ENCODE data around the gene FAM210A.

DNA sequence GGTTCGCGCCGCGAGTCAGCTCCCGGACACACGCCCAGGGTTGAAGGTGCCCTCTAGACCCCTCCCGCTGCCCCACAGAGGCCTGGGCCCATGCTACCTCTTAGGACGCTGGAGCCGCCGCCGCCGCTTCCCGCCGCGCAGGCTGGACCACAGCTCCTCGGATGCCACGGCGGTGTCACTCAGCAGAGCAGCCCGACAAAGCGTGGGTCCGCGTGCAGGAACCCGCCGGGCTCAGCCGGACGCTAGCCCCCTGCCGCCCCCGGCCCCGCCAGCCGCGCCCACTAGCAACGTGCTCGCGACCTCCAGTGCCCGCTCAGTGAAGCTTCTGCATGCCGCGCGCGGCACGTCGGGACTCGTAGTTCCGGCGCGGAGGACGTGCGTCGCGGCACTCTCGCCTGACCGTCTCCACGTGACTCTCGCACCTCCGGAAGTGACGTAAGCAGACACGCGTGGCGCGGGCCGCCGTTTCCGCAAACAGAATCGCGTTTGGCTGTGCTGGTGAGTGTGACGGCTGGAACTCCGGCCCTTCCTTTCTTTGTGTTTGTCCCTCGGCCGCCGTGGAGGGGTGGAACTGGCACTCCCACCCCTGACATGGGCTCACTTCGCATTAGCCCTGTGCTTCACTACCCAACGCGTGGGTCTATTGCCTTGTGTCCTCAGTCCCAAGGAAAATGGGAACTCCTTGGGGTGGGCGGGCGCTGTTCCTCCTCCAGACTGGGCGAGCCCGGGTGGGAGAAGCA lies at the start of gene FAM210A, which contains the start of gene RNMT:
- TF ChIP-seq, protein P1, sequence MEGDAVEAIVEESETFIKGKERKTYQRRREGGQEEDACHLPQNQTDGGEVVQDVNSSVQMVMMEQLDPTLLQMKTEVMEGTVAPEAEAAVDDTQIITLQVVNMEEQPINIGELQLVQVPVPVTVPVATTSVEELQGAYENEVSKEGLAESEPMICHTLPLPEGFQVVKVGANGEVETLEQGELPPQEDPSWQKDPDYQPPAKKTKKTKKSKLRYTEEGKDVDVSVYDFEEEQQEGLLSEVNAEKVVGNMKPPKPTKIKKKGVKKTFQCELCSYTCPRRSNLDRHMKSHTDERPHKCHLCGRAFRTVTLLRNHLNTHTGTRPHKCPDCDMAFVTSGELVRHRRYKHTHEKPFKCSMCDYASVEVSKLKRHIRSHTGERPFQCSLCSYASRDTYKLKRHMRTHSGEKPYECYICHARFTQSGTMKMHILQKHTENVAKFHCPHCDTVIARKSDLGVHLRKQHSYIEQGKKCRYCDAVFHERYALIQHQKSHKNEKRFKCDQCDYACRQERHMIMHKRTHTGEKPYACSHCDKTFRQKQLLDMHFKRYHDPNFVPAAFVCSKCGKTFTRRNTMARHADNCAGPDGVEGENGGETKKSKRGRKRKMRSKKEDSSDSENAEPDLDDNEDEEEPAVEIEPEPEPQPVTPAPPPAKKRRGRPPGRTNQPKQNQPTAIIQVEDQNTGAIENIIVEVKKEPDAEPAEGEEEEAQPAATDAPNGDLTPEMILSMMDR (IDR thresholded peaks at IDR 0.05), result peak in 1 of 4 donors; percentile 20
- peak; percentile 72 for TF ChIP-seq POLR2A (IDR thresholded peaks at IDR 0.05)

All from right lobe of liver (tissue), 4 donors.